HepG2 (cell line): ENCODE results near the gene PTPRC.

Source experiments
- ARNT ChIP-seq: fragments of 450-650 bp; IDR thresholded peaks from 2 replicates; pipeline ENCODE4 v1.6.1; 2017
- NR3C1 ChIP-seq: sonication (generic); formaldehyde crosslinking; IDR thresholded peaks from 2 replicates; pipeline ENCODE4 v1.4.0; 2020; ENCODE audit warnings: missing genetic modification reagents
- PRDM4 ChIP-seq: sonication (generic); formaldehyde crosslinking; IDR thresholded peaks from 2 replicates; pipeline ENCODE4 v1.9.0; 2021; ENCODE audit warnings: missing genetic modification reagents, borderline replicate concordance
- SMAD9 ChIP-seq: sonication (generic); formaldehyde crosslinking; IDR thresholded peaks from 2 replicates; pipeline ENCODE4 v1.5.1; 2020; ENCODE audit warnings: mild to moderate bottlenecking, missing genetic modification reagents
- ZNF891 ChIP-seq: sonication (generic); formaldehyde crosslinking; IDR thresholded peaks from 2 replicates; pipeline ENCODE4 v1.5.0; 2020; ENCODE audit warnings: mild to moderate bottlenecking, missing genetic modification reagents

- TF ChIP-seq SMAD9 (CRISPR knock-in tag) (no peak), NR3C1 (CRISPR knock-in tag) (no peak), ZNF891 (no peak), ARNT (no peak), PRDM4 (CRISPR knock-in tag) (no peak)
Observed at GRCh38 chr1:198806861-198807260, 168.0 kb downstream of the PTPRC start.
